NK-92 (cell line): ENCODE measurements around the gene RHBDL1.

Source experiments
- DNase-seq: peaks from one replicate; lab custom pipeline; 2025; ENCODE audit not compliant: unreplicated experiment; lab: John Stamatoyannopoulos, UW

Gene RHBDL1

DNA sequence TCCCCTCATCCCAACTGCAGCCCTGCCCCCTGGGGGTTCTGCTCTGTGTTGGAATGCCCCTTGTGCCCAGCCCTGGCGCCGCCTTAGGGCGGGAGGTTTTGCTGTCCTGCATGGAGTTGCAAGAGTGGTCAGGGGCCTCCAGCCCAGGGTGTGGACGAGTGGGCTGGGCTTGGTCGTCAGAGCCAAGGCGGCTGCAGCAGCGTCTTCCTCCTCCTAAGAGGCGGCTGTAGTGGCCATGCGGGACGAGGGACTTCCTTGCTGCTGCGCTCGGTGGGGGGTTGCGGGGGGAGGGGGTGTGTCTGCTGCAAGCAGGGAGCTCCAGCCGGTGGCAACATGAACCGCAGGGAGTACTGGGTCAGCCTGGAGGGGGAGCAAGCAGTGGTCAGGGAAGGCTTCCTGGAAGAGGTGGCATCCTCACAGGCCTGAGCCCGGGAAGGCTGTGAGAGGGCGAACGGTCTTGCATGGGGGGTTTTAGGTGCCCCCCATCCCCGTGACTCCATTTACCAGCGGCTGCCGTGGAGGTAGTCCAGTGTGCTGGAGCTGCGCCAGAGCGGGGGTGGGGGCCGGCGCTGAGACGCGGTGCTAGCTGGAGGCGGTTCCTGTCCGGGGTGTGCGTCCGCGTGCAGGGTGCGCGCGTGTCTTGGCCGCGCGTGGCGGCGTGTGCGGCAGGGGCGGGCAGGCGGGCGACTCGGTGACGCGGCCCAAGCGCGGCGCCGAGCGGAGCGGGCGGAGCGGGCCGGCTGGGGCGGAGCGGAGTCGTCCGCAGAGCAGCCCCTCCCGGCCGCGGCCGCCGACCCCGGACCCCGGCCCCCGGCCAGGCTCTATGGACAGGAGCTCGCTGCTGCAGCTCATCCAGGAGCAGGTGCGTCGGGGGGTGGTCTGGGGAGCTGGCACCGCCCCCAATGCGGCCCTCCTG, at the start of gene RHBDL1:
TSS of gene RHBDL1 (plus strand) at position 704 of the 916 bp plus-strand sequence. CDS start at position 824, 120 bp downstream.
- no peak for DNase-seq

DNA sequence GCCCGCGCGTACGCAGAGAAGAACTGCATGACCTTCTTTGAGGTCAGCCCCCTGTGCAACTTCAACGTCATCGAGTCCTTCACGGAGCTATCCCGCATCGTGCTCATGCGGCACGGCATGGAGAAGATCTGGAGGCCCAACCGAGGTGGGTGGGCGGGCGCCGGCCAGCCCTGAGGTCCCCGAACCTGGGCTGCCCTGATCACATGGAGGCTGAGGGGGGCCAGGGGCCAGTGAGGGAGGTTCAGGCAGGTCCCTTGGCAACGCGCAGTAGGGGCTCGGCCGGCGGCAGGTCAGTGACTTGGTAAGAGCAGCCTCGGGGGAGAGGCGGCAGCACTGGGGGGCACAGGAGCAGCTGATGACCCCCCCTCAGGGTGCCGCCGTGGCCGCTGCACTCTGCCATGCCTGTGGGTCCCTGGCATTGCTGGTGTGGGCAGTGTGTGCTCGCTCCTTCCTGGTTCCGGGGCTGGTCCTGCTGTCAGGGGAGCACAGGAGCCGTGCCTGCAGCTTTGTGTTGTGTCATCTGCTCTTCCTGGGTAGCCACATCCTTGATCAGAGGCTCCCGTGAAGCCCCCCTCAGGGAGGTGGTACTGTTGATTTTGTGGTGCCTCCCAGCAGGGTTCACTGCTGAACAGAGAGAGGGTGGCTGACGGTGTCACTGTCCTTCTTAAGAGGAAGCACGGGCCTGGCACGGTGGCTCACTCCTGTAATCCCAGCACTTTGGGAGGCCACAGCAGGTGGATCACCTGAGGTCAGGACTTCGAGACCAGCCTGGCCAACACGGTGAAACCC, 49.3 kb upstream of the RHBDL1 start:
- DNase-seq, result no peak

DNA sequence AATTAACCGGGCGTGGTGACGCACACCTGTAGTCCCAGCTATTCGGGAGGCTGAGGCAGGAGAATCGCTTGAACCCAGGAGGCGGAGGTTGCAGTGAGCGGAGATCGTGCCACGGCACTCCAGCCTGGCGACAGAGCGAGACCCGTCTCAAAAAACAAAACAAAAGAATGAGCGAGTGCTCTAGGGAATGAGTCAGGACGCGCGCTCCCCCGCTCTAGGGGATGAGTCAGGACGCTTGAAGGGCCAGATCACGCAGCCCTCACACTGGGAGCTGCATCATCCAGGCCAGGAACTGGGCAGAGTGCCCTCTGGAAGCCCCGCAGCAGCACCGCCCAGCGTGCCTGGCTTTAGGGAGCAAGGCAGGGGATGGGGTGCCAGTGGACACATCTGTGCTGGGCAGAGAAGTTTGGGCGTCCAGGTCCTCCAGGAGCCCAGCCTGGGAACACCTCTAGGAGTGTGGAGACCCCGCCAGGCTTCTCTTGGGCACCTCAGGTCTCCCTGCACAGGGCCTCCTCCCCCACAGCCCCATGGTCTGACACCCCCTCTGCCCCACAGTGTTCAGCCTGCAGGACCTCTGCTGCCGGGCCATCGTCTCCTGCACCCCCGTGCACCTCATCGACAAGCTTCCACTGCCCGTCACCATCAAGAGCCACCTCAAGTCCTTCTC, 48.6 kb upstream of the RHBDL1 start:
- no peak for DNase-seq

DNA sequence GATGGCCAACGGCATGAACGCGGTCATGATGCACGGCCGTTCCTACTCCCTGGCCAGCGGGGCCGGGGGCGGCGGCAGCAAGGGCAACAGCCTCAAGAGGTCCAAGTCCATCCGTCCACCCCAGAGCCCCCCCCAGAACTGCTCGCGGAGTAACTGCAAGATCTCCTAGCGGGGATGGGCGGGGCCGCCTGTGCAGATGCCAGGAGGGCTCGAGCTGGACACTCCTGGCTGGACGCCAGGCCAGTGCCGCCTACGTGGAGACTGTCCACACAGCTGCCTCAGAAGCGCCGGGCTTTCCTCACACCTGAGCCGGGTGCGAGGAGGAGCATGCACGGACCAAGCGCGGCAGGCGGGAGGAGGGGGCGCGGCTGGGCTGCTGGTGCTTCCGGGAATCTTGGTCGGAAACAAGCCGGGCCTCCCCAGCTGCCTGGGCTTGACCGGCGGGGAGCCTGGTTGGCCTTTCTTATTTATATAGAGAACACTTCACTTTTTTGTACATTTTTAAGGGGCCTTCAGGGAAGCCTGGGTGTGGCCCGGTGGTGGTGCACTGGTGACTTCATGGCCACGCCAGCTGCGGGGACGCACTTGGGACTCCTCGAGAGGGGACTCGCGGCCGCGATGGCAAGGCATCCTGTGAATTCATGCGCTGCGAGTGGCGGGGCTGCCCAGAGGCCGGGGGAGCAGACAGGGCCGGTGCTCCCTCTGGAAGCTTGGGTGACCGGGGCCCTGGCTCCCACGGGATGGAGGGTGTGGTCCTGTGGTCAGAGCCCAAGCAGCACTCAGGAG, 47.8 kb upstream of the RHBDL1 start:
- DNase-seq, result no peak

DNA sequence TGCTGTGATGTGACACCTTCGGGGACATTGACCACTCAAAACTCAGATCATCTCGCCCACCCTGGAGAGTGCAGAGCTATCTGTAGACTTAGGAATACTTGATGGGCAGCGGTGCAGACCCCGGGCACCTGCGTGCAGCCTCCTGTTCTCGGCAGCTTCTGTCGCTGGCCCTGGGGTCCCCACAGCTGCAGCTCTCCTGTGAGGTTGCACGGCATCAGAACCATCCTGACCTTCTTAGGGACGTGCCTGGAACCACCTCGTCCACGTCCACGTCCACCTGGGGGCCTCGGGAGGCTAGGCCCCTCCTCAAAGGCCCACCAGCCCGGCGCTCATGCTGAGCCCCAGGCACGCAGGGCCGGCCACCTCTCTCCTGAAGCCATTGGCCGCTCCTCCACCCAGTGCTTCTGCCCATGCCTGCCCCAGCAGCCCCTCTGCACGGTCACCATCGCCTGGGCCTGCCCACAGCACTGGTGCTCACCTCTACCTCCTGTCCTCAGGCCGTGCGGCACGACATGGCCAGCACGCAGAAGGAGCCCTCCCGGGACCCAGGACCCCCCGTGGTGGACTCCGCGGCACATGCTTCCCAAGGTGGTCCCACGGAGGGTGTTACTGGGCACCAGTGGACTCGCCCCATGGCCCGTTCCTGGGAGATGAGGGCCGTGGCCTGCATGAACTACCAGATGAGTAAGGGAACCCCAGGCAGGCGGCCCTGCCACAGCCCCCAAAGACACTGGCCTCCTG, 47.0 kb upstream of the RHBDL1 start:
- DNase-seq, result no peak

DNA sequence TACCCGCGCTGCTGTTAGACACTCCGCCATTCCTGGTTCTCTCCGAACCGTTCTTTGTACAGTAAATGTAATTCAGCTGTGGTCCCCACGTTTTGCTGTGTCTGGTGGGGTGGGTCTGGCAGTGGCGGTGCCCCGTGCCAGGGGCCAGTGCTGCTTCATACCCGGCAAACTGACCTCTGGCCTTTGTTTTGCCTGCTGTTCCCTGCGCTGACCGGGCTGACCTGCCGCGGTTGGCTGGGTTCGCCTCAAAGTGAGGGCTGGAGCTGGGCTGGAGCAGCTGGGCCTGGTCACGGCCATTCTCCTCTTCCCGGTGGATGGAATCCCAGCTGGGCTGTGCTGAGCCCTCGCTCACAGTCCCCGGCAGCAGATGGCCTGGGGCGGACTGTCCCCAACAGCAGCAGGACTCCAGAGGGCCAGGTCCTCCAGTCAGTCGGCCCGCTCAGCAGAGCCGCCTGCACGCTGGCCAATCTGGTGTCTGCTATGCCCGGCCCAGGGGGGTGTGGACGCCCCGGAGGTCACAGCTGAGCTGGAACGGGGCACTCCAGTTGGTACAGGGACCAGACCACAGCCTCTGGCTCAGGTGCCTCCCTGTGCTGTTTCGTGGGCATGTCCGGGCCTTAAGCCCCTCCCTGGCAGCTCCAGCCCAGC, 46.2 kb upstream of the RHBDL1 start:
- no peak for DNase-seq

DNA sequence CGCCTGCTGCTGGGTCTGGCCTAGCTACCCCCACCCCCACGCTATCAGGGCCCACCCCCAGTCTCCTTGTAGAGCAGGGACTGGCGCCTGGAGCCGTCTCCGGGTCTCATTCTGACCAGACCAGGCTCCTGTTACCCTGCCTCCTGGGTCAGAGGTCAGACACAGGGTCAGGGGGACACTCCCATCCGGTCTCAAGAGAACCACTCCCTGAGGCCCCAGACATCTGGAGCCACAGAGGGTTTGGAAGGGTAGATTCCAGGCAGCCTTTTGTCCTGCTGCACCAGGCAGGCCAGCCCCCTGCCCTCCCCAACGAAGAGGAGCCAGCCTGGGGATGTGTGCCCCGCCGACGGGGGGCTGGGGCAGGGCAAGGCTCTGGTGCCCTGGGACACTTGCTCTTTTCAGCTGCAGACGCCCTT, 45.6 kb upstream of the RHBDL1 start:
- DNase-seq, result no peak

DNA sequence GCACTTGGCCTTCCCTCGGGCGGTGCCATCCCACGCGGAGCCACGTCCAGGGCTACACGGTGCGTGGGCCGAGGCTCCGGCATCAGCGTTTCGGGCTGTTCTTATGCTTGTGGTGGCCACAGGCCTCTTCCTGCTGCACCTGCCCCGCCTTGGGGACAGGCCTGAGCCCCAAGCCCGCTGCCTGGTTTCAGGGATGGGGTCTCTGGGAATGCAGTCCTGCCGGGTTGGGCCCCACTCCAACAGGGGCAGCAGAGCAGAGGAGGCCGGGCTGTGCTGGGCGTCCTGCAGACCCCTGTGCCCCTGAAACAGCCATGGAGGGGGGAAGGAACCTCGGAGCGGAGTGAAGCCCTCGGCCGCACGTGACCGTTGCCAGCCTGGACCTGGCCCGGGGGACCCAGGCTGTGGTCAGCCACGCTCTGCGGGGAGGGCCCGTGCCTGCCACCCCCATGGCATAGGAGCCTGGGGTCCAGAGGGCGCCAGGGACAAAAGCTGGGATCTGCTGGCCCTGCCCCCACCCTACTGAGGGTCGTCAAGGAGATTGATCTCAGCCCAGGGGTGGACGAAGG, 45.1 kb upstream of the RHBDL1 start:
- no peak for DNase-seq

DNA sequence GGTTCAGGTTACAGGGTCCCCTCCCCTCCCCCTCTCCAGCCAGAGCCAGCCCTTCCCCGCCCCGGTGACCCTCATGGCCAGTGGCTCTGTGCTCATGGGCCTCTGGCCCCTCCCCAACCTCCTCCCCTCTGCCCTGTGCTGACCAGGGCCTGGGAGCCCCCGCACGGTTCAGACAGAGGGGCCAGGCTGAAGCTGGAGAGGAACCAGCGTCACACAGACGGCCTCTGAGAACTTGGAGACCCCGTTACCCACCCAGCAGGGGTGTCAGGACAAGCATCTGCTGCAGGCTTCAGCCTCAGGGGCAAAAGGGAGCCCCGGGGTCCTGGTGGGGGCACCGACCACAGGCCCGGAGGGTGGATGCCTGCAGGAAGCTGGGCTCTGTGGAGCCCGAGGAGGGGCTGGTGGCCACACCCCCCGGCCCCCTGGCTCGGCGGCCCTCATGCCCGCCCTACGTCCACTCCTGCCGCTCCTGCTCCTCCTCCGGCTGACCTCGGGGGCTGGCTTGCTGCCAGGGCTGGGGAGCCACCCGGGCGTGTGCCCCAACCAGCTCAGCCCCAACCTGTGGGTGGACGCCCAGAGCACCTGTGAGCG, 44.6 kb upstream of the RHBDL1 start, which contains the start of gene WFIKKN1:
TSS of gene WFIKKN1 (plus strand) at position 171 of the 591 bp plus-strand sequence. CDS start at position 440, 269 bp downstream.
- no peak for DNase-seq

DNA sequence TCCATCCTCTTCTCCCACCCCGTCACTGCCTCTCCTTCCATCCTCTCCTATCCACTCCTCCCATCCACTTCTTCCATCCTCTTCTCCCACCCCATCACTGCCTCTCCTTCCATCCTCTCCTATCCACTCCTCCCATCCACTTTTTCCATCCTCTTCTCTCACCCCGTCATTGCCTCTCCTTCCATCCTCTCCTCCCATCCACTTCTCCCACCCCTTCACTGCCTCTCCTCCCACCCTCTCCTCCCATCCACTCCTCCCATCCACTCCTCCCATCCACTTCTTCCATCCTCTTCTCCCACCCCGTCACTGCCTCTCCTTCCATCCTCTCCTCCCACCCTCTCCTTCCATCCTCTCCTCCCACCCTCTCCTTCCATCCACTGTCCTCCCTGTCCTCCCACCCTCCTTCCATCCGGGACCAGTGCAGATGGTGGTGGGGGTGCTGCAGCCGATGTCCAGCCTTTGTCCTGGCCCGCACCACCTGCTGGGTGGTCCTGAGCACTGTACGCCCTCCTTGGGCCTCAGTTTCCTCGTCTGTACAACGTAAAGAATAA, 43.6 kb upstream of the RHBDL1 start:
- no peak for DNase-seq

DNA sequence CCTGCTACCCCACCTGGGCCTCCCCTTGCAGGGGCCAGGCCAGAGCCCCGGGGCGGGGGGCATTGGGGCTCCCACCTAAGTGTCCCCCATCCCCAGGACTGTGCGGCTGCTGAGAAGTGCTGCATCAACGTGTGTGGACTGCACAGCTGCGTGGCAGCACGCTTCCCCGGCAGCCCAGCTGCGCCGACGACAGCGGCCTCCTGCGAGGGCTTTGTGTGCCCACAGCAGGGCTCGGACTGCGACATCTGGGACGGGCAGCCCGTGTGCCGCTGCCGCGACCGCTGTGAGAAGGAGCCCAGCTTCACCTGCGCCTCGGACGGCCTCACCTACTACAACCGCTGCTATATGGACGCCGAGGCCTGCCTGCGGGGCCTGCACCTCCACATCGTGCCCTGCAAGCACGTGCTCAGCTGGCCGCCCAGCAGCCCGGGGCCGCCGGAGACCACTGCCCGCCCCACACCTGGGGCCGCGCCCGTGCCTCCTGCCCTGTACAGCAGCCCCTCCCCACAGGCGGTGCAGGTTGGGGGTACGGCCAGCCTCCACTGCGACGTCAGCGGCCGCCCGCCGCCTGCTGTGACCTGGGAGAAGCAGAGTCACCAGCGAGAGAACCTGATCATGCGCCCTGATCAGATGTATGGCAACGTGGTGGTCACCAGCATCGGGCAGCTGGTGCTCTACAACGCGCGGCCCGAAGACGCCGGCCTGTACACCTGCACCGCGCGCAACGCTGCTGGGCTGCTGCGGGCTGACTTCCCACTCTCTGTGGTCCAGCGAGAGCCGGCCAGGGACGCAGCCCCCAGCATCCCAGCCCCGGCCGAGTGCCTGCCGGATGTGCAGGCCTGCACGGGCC, 42.8 kb upstream of the RHBDL1 start:
- DNase-seq, result no peak

DNA sequence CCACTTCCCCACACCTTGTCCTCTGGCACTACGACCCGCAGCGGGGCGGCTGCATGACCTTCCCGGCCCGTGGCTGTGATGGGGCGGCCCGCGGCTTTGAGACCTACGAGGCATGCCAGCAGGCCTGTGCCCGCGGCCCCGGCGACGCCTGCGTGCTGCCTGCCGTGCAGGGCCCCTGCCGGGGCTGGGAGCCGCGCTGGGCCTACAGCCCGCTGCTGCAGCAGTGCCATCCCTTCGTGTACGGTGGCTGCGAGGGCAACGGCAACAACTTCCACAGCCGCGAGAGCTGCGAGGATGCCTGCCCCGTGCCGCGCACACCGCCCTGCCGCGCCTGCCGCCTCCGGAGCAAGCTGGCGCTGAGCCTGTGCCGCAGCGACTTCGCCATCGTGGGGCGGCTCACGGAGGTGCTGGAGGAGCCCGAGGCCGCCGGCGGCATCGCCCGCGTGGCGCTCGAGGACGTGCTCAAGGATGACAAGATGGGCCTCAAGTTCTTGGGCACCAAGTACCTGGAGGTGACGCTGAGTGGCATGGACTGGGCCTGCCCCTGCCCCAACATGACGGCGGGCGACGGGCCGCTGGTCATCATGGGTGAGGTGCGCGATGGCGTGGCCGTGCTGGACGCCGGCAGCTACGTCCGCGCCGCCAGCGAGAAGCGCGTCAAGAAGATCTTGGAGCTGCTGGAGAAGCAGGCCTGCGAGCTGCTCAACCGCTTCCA, 42.0 kb upstream of the RHBDL1 start:
- DNase-seq, result no peak

DNA sequence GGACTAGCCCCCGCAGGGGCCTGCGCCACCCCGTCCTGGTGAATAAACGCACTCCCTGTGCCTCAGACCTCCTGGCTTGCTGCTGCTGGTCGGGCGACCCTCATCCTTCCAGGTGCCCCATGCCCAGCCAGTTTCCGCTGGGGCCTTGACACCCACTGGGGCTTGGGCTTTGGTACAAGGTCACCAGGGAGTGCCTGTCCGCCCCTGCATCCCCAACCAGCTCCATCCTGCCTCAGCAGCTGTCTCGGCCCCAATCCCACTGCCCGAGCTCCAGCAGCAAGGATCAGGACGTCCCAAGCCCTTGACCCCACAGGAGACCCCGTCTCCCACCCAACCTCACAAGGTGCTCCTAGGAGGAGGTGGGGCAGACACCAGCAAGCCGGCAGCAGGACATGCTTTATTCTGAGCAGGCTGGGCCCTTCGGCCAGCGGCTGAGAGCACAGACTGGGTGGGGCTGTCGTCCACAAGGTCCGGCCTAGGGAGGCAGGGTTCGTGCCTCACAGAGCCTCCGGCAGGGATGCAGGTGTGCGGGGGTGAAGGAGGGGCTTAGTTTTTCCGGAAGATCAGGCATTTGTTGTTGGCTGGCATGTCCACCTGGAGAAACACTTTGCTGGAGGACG, 41.3 kb upstream of the RHBDL1 start:
- no peak for DNase-seq

DNA sequence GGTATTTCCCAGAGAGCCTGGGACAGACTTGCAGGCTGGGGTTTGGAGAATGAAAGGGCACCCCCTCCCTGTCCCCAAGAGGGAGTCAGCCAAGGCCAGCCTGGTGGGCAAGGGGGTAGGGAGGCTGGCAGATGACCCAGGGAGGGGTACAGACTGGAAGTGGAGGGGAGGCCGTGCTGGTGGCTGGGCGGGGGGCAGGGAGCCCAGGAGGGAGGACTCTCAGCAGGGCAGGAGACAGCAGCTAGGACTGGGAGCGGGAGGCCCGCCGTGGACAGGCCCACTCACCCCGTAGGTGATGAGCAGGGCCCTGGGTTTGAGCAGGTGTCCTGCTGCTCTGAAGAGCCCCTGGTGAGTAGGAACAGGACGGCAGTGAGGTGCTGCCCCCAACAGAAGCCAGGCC, 40.5 kb upstream of the RHBDL1 start:
- DNase-seq, result no peak

DNA sequence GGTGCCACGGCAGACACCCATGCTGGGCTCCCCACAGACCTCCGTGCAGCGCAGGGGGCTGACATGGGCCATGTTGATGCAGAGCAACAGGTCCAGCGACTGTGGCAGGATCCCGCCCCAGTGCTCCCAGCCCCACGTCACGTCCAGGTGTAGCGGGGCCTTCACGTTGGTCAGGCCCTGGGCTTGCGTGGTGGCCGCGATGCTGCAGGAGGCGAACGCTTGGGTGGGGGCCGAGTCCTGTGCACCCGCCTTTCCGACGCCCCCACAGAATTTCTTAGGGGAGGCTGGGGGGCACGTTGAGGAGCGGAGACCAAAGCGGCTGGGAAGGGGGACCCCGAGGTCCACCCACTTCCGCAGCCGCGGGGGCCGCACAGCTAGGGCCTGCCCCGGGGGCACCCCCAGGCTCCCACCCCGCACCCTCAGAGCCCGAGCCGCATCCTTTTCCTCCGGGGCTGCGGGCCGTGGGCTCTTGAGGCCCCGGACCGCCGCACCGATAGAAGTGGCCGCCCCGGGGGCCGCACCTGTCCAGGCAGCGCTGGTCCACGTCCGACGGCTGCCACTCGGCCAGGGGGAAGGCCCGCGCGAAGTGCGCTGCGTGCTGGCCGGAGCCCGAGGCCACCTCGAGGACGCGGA, 39.8 kb upstream of the RHBDL1 start:
- no peak for DNase-seq
